Liver (tissue), 9 donors: ENCODE results near the gene NXPH3. TPM values are rescaled to one million over a fixed set of nuclear protein-coding genes. Genes with fewer than 3 reads are reported as not detected.

Experiments used
- DNase-seq: peaks from one replicate; pipeline ENCODE4 v3.0.0-alpha.2; 2017; ENCODE audit warnings: low spot score
- H3K27ac ChIP-seq, 2 donors: one replicate each; pipeline ENCODE4 v1.7.0; 2013; ENCODE audit warnings: inconsistent platforms in 2 of 2, low read length in 2 of 2, control low read depth in 1 of 2, low read depth in 1 of 2, mild to moderate bottlenecking in 1 of 2
- H3K27me3 ChIP-seq, 4 donors: one replicate each; pipeline versions ENCODE4 v1.6.1 to v1.7.0; 2013; ENCODE audit warnings: low read length in 3 of 4, inconsistent platforms in 1 of 4, mild to moderate bottlenecking in 1 of 4, moderate library complexity in 1 of 4; ENCODE audit not compliant: control insufficient read depth in 4 of 4, insufficient read depth in 4 of 4
- H3K36me3 ChIP-seq, 4 donors: one replicate each; pipeline versions ENCODE4 v1.6.1 to v1.7.0; 2013; ENCODE audit warnings: low read length in 3 of 4, mild to moderate bottlenecking in 3 of 4, low read depth in 1 of 4, moderate library complexity in 1 of 4; ENCODE audit not compliant: control insufficient read depth in 4 of 4, insufficient read depth in 3 of 4
- H3K4me1 ChIP-seq, 4 donors: one replicate each; pipeline versions ENCODE4 v1.6.1 to v1.7.0; 2013; ENCODE audit warnings: low read length in 3 of 4, mild to moderate bottlenecking in 3 of 4, moderate library complexity in 1 of 4; ENCODE audit not compliant: control insufficient read depth in 4 of 4, insufficient read depth in 4 of 4
- H3K4me3 ChIP-seq, 3 donors: one replicate each; pipeline versions ENCODE4 v1.6.1 to v1.7.0; 2013; ENCODE audit warnings: low read length in 3 of 3, control low read depth in 1 of 3, low read depth in 1 of 3, mild to moderate bottlenecking in 1 of 3
- H3K9ac ChIP-seq, 2 donors: one replicate each; pipeline ENCODE4 v1.7.0; 2013; ENCODE audit warnings: low read length in 2 of 2, mild to moderate bottlenecking in 2 of 2, moderate library complexity in 2 of 2, control low read depth in 1 of 2, low read depth in 1 of 2
- H3K9me3 ChIP-seq, 4 donors: one replicate each; pipeline versions ENCODE4 v1.6.1 to v1.7.0; 2013; ENCODE audit warnings: low read length in 3 of 4; ENCODE audit not compliant: control insufficient read depth in 4 of 4
- EGR1 ChIP-seq, 2 donors: IDR thresholded peaks; 2 replicates each; pipeline ENCODE4 v1.6.1; 2016 to 2018; ENCODE audit warnings: antibody characterized with exemption in 2 of 2, low read depth in 2 of 2
- FOXA1 ChIP-seq: IDR thresholded peaks from 2 replicates; pipeline ENCODE4 v1.6.1; 2016; ENCODE audit warnings: antibody characterized with exemption
- GABPA ChIP-seq, 2 donors: IDR thresholded peaks in 1 of 2; conservative IDR thresholded peaks in 1 of 2; 2 replicates each; pipeline ENCODE4 v1.6.1; 2016; ENCODE audit warnings: antibody characterized with exemption in 2 of 2, mild to moderate bottlenecking in 1 of 2, moderate library complexity in 1 of 2
- HNF4A ChIP-seq, 2 donors: conservative IDR thresholded peaks; 2 replicates each; pipeline ENCODE4 v1.6.1; 2016; ENCODE audit warnings: antibody characterized with exemption in 2 of 2, mild to moderate bottlenecking in 2 of 2
- NR2F2 ChIP-seq: IDR thresholded peaks from 2 replicates; pipeline ENCODE4 v1.6.1; 2016; ENCODE audit warnings: antibody characterized with exemption
- RAD21 ChIP-seq, 2 donors: IDR thresholded peaks; 2 replicates each; pipeline ENCODE4 v1.6.1; 2016; ENCODE audit warnings: antibody characterized with exemption in 2 of 2, mild to moderate bottlenecking in 2 of 2
- RXRA ChIP-seq, 2 donors: IDR thresholded peaks; 2 replicates each; pipeline ENCODE4 v1.6.1; 2017 to 2018; ENCODE audit warnings: antibody characterized with exemption in 2 of 2, mild to moderate bottlenecking in 1 of 2
- SP1 ChIP-seq: IDR thresholded peaks from 2 replicates; pipeline ENCODE4 v1.6.1; 2018; ENCODE audit warnings: antibody characterized with exemption, mild to moderate bottlenecking
- TAF1 ChIP-seq: conservative IDR thresholded peaks from 2 replicates; pipeline ENCODE4 v1.6.1; 2016; ENCODE audit warnings: antibody characterized with exemption, mild to moderate bottlenecking
- WGBS: extraction: QIAGEN DNeasy Blood & Tissue Kit; methylation state at CpG from one replicate; pipeline ENCODE4 v1.1.7; 2013; 5-methylcytosine and 5-hydroxymethylcytosine counted together
- polyA plus RNA-seq, 2 donors: library from polyadenylated mRNA; stranded (reverse) in 1 of 2; unstranded in 1 of 2; fragments of 200-250 nt in 1 of 2; fragments of >200 nt in 1 of 2; fragmentation: Nextera tagmentation in 1 of 2; extraction: Ambion mirVana in 1 of 2; gene quantifications; one replicate each; pipeline versions ENCODE4 v1.2.1 to v1.2.3, GENCODE V29; 2013 to 2015
- total RNA-seq, 2 donors: library from RNA; depleted of rRNA; stranded (reverse); fragments of >200 nt; gene quantifications; one replicate each; pipeline ENCODE4 v1.2.3, GENCODE V29; 2014
- TF ChIP-seq, protein P1 (sequence below): fragments of 150-350 bp; IDR thresholded peaks from 2 replicates; pipeline ENCODE4 v1.5.1; 2017; ENCODE audit warnings: improper control_type of control experiment, low read depth, low read length; ENCODE audit not compliant: missing input control
- TF ChIP-seq, protein P2 (sequence below): IDR thresholded peaks from 2 replicates; pipeline ENCODE4 v1.6.1; 2016; ENCODE audit warnings: antibody characterized with exemption
- TF ChIP-seq, protein P3 (sequence below): IDR thresholded peaks from 2 replicates; pipeline ENCODE4 v1.6.1; 2016; ENCODE audit warnings: antibody characterized with exemption, mild to moderate bottlenecking
- TF ChIP-seq, protein P4 (sequence below): IDR thresholded peaks from 2 replicates; pipeline ENCODE4 v1.6.1; 2016; ENCODE audit warnings: antibody characterized with exemption
- donor health status: healthy.
- donor health status: healthy.
- donor health status: healthy.
- donor health status: healthy.
- donor health status: healthy.

NXPH3 gene
- total and polyA plus RNA-seq, 4 donors = 0.17 to 0.22 TPM; not detected in 2

DNA sequence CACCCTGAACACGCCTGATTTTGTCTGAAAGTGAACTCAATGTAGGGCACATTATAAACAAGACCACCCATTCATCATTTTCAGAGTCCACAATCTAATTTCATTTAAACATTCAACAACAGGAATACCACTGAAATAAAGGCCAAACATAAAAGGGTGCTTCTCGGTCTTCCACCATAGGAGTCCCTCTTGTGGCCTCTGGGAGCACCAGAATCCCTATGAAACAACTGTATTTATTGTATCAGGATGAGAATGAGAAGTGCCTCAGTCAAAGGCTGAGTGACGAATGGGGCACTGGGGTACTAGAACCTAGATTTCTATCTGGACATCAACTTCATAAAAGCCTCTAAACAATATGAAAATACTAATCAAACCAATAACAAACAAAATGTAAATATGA lies 40.4 kb downstream of the NXPH3 start:
- WGBS = 88% methylated on average over 3 of the region's 3 CpGs
- no peak overlapping the region for H3K9ac ChIP-seq
- DNase-seq = no peak
- H3K9me3 ChIP-seq = no peaks in the 10 kb centered on the region
- no peak overlapping the region for H3K4me3 ChIP-seq
- H3K36me3 ChIP-seq = peaks cover 4 to 29% (median 22%) of the 10 kb centered on the region in 4 donors
- H3K27ac ChIP-seq = no peak overlapping the region
- peaks cover 2 to 23% (median 16%) of the 10 kb centered on the region in 4 donors for H3K4me1 ChIP-seq
- TF ChIP-seq GABPA (IDR thresholded peaks at IDR 0.05 in 1 of 2, conservative IDR thresholded peaks at IDR 0.05 in 1 of 2) (no peak), NR2F2 (no peak), EGR1 (IDR thresholded peaks at IDR 0.05; ENCODE audit: low read depth in 2 of 2) (no peak)
- TF ChIP-seq, protein P1, sequence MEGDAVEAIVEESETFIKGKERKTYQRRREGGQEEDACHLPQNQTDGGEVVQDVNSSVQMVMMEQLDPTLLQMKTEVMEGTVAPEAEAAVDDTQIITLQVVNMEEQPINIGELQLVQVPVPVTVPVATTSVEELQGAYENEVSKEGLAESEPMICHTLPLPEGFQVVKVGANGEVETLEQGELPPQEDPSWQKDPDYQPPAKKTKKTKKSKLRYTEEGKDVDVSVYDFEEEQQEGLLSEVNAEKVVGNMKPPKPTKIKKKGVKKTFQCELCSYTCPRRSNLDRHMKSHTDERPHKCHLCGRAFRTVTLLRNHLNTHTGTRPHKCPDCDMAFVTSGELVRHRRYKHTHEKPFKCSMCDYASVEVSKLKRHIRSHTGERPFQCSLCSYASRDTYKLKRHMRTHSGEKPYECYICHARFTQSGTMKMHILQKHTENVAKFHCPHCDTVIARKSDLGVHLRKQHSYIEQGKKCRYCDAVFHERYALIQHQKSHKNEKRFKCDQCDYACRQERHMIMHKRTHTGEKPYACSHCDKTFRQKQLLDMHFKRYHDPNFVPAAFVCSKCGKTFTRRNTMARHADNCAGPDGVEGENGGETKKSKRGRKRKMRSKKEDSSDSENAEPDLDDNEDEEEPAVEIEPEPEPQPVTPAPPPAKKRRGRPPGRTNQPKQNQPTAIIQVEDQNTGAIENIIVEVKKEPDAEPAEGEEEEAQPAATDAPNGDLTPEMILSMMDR = peak; percentile 13
- TF ChIP-seq, protein P2, sequence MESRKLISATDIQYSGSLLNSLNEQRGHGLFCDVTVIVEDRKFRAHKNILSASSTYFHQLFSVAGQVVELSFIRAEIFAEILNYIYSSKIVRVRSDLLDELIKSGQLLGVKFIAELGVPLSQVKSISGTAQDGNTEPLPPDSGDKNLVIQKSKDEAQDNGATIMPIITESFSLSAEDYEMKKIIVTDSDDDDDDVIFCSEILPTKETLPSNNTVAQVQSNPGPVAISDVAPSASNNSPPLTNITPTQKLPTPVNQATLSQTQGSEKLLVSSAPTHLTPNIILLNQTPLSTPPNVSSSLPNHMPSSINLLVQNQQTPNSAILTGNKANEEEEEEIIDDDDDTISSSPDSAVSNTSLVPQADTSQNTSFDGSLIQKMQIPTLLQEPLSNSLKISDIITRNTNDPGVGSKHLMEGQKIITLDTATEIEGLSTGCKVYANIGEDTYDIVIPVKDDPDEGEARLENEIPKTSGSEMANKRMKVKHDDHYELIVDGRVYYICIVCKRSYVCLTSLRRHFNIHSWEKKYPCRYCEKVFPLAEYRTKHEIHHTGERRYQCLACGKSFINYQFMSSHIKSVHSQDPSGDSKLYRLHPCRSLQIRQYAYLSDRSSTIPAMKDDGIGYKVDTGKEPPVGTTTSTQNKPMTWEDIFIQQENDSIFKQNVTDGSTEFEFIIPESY = no peak
- H3K27me3 ChIP-seq = no peaks in the 10 kb centered on the region

DNA sequence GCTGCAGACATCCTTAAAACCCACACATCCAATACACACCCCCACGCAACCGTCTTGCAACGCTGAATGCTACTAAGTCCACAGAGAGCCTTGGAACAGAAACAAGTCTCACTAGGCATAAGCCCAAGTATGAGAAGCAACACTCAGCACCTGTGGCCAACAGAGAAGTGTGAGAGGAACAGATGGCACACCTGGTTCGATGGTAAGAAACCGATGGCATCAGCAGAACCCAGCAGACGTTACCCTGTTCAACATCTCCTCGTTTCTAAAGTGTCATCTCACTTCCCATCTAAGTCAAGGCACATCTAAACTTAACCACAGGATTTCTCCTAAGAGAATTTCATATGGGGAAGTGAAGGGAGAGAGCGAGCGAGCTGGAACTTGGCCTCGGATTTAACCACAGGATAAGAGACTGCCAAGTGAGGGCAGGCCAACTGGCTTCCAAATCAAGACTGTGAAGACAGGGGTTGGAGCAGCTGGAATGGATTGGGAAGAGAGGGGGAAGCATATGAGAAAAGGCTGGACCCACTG lies 41.0 kb downstream of the NXPH3 start:
- Histone ChIP-seq H3K9ac (no peak overlapping the region), H3K4me3 (no peak overlapping the region), H3K36me3 (peaks cover 4 to 34% (median 26%) of the 10 kb centered on the region in 4 donors), H3K27ac (no peak overlapping the region), H3K4me1 (peaks cover 2 to 17% (median 11%) of the 10 kb centered on the region in 4 donors), H3K9me3 (no peaks in the 10 kb centered on the region), H3K27me3 (no peaks in the 10 kb centered on the region)
- 68% methylated on average over 10 of the region's 10 CpGs for WGBS
- TF ChIP-seq HNF4A (conservative IDR thresholded peaks at IDR 0.05) (no peak), FOXA1 (no peak), RXRA (IDR thresholded peaks at IDR 0.05) (no peak), GABPA (IDR thresholded peaks at IDR 0.05 in 1 of 2, conservative IDR thresholded peaks at IDR 0.05 in 1 of 2) (no peak), TAF1 (no peak), RAD21 (IDR thresholded peaks at IDR 0.05) (no peak), SP1 (no peak)
- TF ChIP-seq, protein P3, sequence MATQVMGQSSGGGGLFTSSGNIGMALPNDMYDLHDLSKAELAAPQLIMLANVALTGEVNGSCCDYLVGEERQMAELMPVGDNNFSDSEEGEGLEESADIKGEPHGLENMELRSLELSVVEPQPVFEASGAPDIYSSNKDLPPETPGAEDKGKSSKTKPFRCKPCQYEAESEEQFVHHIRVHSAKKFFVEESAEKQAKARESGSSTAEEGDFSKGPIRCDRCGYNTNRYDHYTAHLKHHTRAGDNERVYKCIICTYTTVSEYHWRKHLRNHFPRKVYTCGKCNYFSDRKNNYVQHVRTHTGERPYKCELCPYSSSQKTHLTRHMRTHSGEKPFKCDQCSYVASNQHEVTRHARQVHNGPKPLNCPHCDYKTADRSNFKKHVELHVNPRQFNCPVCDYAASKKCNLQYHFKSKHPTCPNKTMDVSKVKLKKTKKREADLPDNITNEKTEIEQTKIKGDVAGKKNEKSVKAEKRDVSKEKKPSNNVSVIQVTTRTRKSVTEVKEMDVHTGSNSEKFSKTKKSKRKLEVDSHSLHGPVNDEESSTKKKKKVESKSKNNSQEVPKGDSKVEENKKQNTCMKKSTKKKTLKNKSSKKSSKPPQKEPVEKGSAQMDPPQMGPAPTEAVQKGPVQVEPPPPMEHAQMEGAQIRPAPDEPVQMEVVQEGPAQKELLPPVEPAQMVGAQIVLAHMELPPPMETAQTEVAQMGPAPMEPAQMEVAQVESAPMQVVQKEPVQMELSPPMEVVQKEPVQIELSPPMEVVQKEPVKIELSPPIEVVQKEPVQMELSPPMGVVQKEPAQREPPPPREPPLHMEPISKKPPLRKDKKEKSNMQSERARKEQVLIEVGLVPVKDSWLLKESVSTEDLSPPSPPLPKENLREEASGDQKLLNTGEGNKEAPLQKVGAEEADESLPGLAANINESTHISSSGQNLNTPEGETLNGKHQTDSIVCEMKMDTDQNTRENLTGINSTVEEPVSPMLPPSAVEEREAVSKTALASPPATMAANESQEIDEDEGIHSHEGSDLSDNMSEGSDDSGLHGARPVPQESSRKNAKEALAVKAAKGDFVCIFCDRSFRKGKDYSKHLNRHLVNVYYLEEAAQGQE = no peak
- TF ChIP-seq, protein P4, sequence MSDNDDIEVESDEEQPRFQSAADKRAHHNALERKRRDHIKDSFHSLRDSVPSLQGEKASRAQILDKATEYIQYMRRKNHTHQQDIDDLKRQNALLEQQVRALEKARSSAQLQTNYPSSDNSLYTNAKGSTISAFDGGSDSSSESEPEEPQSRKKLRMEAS = no peak
- TF ChIP-seq, protein P2 = no peak
- no peak for DNase-seq
